GM12878 (cell line): ENCODE measurements around the gene CTDNEP1. TPM values are rescaled to one million over a fixed set of nuclear protein-coding genes. Genes with fewer than 3 reads are reported as not detected.

Source experiments
- ATAC-seq: fragments of 200-7000 bp; cut with Tn5 transposase; 3 replicates; pipeline ENCODE4 v1.9.1; 2020; ENCODE audit warnings: mild to moderate bottlenecking, moderate library complexity
- BruUV-seq: library from RNA; stranded (reverse); fragments of 400-500 nt; replicated peaks from 2 replicates; lab custom pipeline; 2021; lab: Mats Ljungman, UMichigan
- CTCF ChIA-PET: fragments of 300-600 bp; sonication (Branson Sonifier 250); formaldehyde crosslinking; extraction: SDS; loops from one replicate; lab custom pipeline; 2021; ENCODE audit warnings: inconsistent platforms; lab: Yijun Ruan, JAX
- POLR2A ChIA-PET: fragments of 350-600 bp; formaldehyde crosslinking; extraction: SDS; loops from one replicate; lab custom pipeline; 2021; ENCODE audit warnings: inconsistent platforms; lab: Charles Lee
- RAD21 ChIA-PET: fragments of 300-600 bp; sonication (Branson Sonifier 250); formaldehyde crosslinking; loops from one replicate; lab custom pipeline; 2023; ENCODE audit warnings: antibody characterized with exemption; ENCODE audit not compliant: unreplicated experiment; lab: Charles Lee
- SMC1A ChIA-PET: fragments of 300-600 bp; sonication (Branson Sonifier 250); formaldehyde crosslinking; loops from one replicate; lab custom pipeline; 2023; ENCODE audit not compliant: unreplicated experiment, uncharacterized antibody; lab: Charles Lee
- DNase-seq: peaks from one replicate; pipeline ENCODE4 v3.0.0-alpha.2; 2011; ENCODE audit warnings: low read depth, low spot score
- FAIRE-seq: peaks from 3 replicates; lab custom pipeline; 2011; peaks lifted over from hg19 to GRCh38; lab: Jason Lieb, UNC
- H2AFZ ChIP-seq: 2 replicates; pipeline ENCODE4 v1.6.0; 2011; ENCODE audit warnings: low read depth, low read length, control low read depth; ENCODE audit not compliant: control insufficient read depth
- H3K27ac ChIP-seq: 2 replicates; pipeline ENCODE4 v1.5.1; 2011; ENCODE audit warnings: control low read depth; ENCODE audit not compliant: control insufficient read depth, insufficient read depth
- H3K27me3 ChIP-seq, 2 experiments: replicated peaks in 1 of 2; 2 replicates each; pipeline versions ENCODE4 v1.6.0 to v1.6.1; 2011; ENCODE audit warnings: low read length in 1 of 2; ENCODE audit not compliant: control insufficient read depth in 2 of 2, insufficient read depth in 2 of 2
- H3K36me3 ChIP-seq, 2 experiments: 2 replicates each; pipeline ENCODE4 v1.5.1; 2011; ENCODE audit warnings: low read length in 1 of 2; ENCODE audit not compliant: control insufficient read depth in 2 of 2, insufficient read depth in 2 of 2
- H3K4me1 ChIP-seq: 2 replicates; pipeline ENCODE4 v1.6.1; 2011; ENCODE audit warnings: mild to moderate bottlenecking, low read length, moderate library complexity, mixed read lengths; ENCODE audit not compliant: control insufficient read depth, insufficient read depth
- H3K4me2 ChIP-seq: 2 replicates; pipeline ENCODE4 v1.6.0; 2011; ENCODE audit warnings: control low read depth; ENCODE audit not compliant: control insufficient read depth, insufficient read depth
- H3K4me3 ChIP-seq: fragments of 200-600 bp; sonication (generic); 2 replicates; pipeline ENCODE4 v1.5.1; 2016
- H3K79me2 ChIP-seq: 2 replicates; pipeline ENCODE4 v1.6.0; 2011; ENCODE audit warnings: low read length; ENCODE audit not compliant: control insufficient read depth, insufficient read depth
- H3K9ac ChIP-seq: 2 replicates; pipeline ENCODE4 v1.8.0; 2011; ENCODE audit warnings: low read length, control low read depth, mixed read lengths; ENCODE audit not compliant: control insufficient read depth, insufficient read depth
- H3K9me3 ChIP-seq: replicated peaks from 3 replicates; pipeline ENCODE4 v1.5.1; 2011; ENCODE audit warnings: mild to moderate bottlenecking, low read length; ENCODE audit not compliant: control insufficient read depth, insufficient read depth
- H4K20me1 ChIP-seq: 2 replicates; pipeline ENCODE4 v1.6.0; 2011; ENCODE audit not compliant: control insufficient read depth, insufficient read depth
- BCLAF1 ChIP-seq: fragments of 450-650 bp; IDR thresholded peaks from 2 replicates; pipeline ENCODE4 v1.6.1; 2017; ENCODE audit warnings: antibody characterized with exemption, mild to moderate bottlenecking, moderate library complexity
- CHD1 ChIP-seq: IDR thresholded peaks from 2 replicates; pipeline ENCODE4 v1.6.1; 2012; ENCODE audit warnings: low read depth, low read length, improper control_type of control experiment
- EGR1 ChIP-seq, 2 experiments: IDR thresholded peaks; 1 replicate in 1 of 2; 2 replicates in 1 of 2; pipeline ENCODE4 v1.6.1; 2011 to 2012; ENCODE audit warnings: low read depth in 2 of 2, low read length in 2 of 2, borderline replicate concordance in 1 of 2, mild to moderate bottlenecking in 1 of 2, moderate library complexity in 1 of 2
- EP300 ChIP-seq, 2 experiments: fragments of 150-350 bp in 1 of 2; IDR thresholded peaks; 2 replicates each; pipeline ENCODE4 v1.6.1; 2011 to 2012; ENCODE audit warnings: low read depth in 2 of 2, low read length in 2 of 2, borderline replicate concordance in 1 of 2, improper control_type of control experiment in 1 of 2, inconsistent platforms in 1 of 2; ENCODE audit not compliant: control insufficient read depth in 1 of 2
- ETV6 ChIP-seq, 2 experiments: fragments of 450-650 bp in 1 of 2; IDR thresholded peaks in 1 of 2; conservative IDR thresholded peaks in 1 of 2; 2 replicates each; pipeline ENCODE4 v1.6.1; 2014; ENCODE audit warnings: antibody characterized with exemption in 1 of 2, borderline replicate concordance in 1 of 2, low read depth in 1 of 2, mild to moderate bottlenecking in 1 of 2, moderate library complexity in 1 of 2
- FOS ChIP-seq: IDR thresholded peaks from 3 replicates; pipeline ENCODE4 v1.6.1; 2011; ENCODE audit warnings: borderline replicate concordance; ENCODE audit not compliant: insufficient read length; ENCODE audit errors: extremely low read depth
- GATAD2B ChIP-seq: fragments of 450-650 bp; conservative IDR thresholded peaks from 2 replicates; pipeline ENCODE4 v1.6.1; 2017; ENCODE audit warnings: low read depth, mild to moderate bottlenecking, moderate library complexity
- IRF3 ChIP-seq: fragments of 450-650 bp; IDR thresholded peaks from 2 replicates; pipeline ENCODE4 v1.6.1; 2014; ENCODE audit warnings: mild to moderate bottlenecking
- PBX3 ChIP-seq: IDR thresholded peaks from 2 replicates; pipeline ENCODE4 v1.6.1; 2011; ENCODE audit warnings: mild to moderate bottlenecking, low read depth, low read length, moderate library complexity; ENCODE audit not compliant: insufficient replicate concordance
- SIX5 ChIP-seq: IDR thresholded peaks from 2 replicates; pipeline ENCODE4 v1.6.1; 2011; ENCODE audit warnings: mild to moderate bottlenecking, low read depth, low read length, moderate library complexity; ENCODE audit not compliant: severe bottlenecking
- SUPT20H ChIP-seq: IDR thresholded peaks from 2 replicates; pipeline ENCODE4 v1.6.1; 2011; ENCODE audit warnings: low read depth, mild to moderate bottlenecking, low read length, moderate library complexity, borderline replicate concordance; ENCODE audit not compliant: control insufficient read depth
- WGBS: methylation state at CpG from one replicate; pipeline ENCODE4 v1.1.6; 2016; ENCODE audit warnings: low lambda C conversion rate; ENCODE audit not compliant: insufficient replicate concordance, insufficient coverage; ENCODE audit errors: missing lambda C conversion rate; 5-methylcytosine and 5-hydroxymethylcytosine counted together
- in situ Hi-C: fragments of 300-500 bp; cut with MboI; formaldehyde crosslinking; loops from 9 replicates; pipeline ENCODE4 v1.14.3; 2018; ENCODE audit warnings: mixed read lengths
- intact Hi-C: fragments of 100-400 bp; cut with micrococcal nuclease; formaldehyde crosslinking; loops from one replicate; pipeline ENCODE4 v1.14.2; 2022; ENCODE audit not compliant: unreplicated experiment
- polyA plus RNA-seq, 11 experiments: library from polyadenylated mRNA; depleted of rRNA in 4 of 11; unstranded in 6 of 11; stranded (reverse) in 5 of 11; fragments of >200 nt; fragmentation: Nextera tagmentation in 4 of 11; fragmentation: Illumina TruSeq in 1 of 11; extraction: Ambion mirVana in 4 of 11; extraction: Trizol in 1 of 11; gene quantifications; 1 replicate in 1 of 11; 2 replicates in 10 of 11; pipeline versions ENCODE4 v1.2.1 to v1.2.3, GENCODE V29; 2011 to 2016; ENCODE audit warnings: inconsistent platforms in 2 of 11, missing spikeins in 2 of 11, low read depth in 1 of 11
- total RNA-seq, 4 experiments: library from RNA; depleted of rRNA in 3 of 4; stranded (reverse); fragments of >200 nt in 3 of 4; fragmentation: Illumina TruSeq in 1 of 4; extraction: Trizol in 1 of 4; gene quantifications; 2 replicates each; pipeline versions ENCODE4 v1.2.1 to v1.2.3, GENCODE V29; 2013 to 2021

The CTDNEP1 gene
- total and polyA plus RNA-seq, 10 of the 15 experiments (the other 5 are each of a cell fraction or from before 2014, with no cell fraction given) = 23.7 to 176 (median 30.3) TPM

- no peaks in the 10 kb centered on the region; the same call in 1 of the 2 replicates for H4K20me1 ChIP-seq
- in situ Hi-C loops (no loop called here), intact Hi-C loops (no loop called here)
- H3K4me3 ChIP-seq = no peak overlapping the region
- TF ChIP-seq FOS (no peak), CHD1 (no peak), IRF3 (no peak), SIX5 (no peak), EGR1 (IDR thresholded peaks at IDR 0.05; ENCODE audit: borderline replicate concordance in 1 of 2, low read depth in 2 of 2, low read length in 2 of 2) (no peak), EP300 (IDR thresholded peaks at IDR 0.05; ENCODE audit: borderline replicate concordance in 1 of 2, control insufficient read depth in 1 of 2, low read depth in 2 of 2, low read length in 2 of 2) (no peak), PBX3 (no peak), GATAD2B (no peak), SUPT20H (no peak), BCLAF1 (no peak), ETV6 (conservative IDR thresholded peaks at IDR 0.05 in 1 of 2, IDR thresholded peaks at IDR 0.05 in 1 of 2; ENCODE audit: borderline replicate concordance in 1 of 2, low read depth in 1 of 2) (no peak)
- 40% methylated on average over 18 of the region's 18 CpGs for WGBS
- ChIA-PET CTCF (interaction anchor here (1.1 to 1.5 kb wide), 2 partner anchors 9 to 23 kb away, joined by 3 to 6 read pairs; no protein-coding TSS in a partner anchor), POLR2A (interaction anchor here (1.2 kb wide), 1 partner anchor 14 kb away, joined by 9 read pairs; no protein-coding TSS in a partner anchor), SMC1A (no interaction called here), RAD21 (interaction anchor here (0.6 kb wide), 1 partner anchor 226 kb away, joined by 3 read pairs; no protein-coding TSS in a partner anchor)
- no peak overlapping the region for H3K4me2 ChIP-seq
- no peak overlapping the region for H2AFZ ChIP-seq
- BruUV-seq = no TSS peak
- H3K79me2 ChIP-seq = no peaks in the 10 kb centered on the region
- DNase-seq = no peak
- H3K9me3 ChIP-seq = no peaks in the 10 kb centered on the region
- H3K36me3 ChIP-seq = no peaks in the 10 kb centered on the region
- no peak for ATAC-seq
- H3K27ac ChIP-seq = no peak overlapping the region
- peaks cover 3 to 6% of the 10 kb centered on the region in 2 experiments for H3K27me3 ChIP-seq
- FAIRE-seq = no peak
- H3K9ac ChIP-seq = no peak overlapping the region
- no peaks in the 10 kb centered on the region for H3K4me1 ChIP-seq
These were observed 37.9 kb upstream of the CTDNEP1 start for GRCh38 chr17:7289256-7290032.
